AG08396 (cell line): ENCODE measurements around the gene MROH2B.
A peak's percentile ranks its signal among the peaks of the same experiment; 100 is the strongest.

ENCODE experiments used
- DNase-seq: peaks from one replicate; pipeline ENCODE4 v3.0.0; 2012; ENCODE audit warnings: low spot score, mixed read lengths

MROH2B gene

GRCh38 chr5:41071242-41071641 is at the start of gene MROH2B:
Gene MROH2B (minus strand): TSS chr5:41071342. CDS start chr5:41070852, 490 bp downstream.
- no peak for DNase-seq

GRCh38 chr5:41120600-41120999 is 49.5 kb upstream of the MROH2B start:
- DNase-seq = no peak

- DNase-seq = no peak
Measured at GRCh38 chr5:41118177-41118576, 47.0 kb upstream of the MROH2B start.

- DNase-seq = peak; percentile 59
Measured at GRCh38 chr5:41115281-41115680, 44.1 kb upstream of the MROH2B start.

- DNase-seq = peak; percentile 16
Measured at GRCh38 chr5:41112486-41113455, 41.6 kb upstream of the MROH2B start.

GRCh38 chr5:41109186-41109585 is 38.0 kb upstream of the MROH2B start:
- DNase-seq = no peak

GRCh38 chr5:41102341-41102740 is 31.2 kb upstream of the MROH2B start:
- no peak for DNase-seq

GRCh38 chr5:41097642-41098041 is 26.5 kb upstream of the MROH2B start:
- DNase-seq = no peak

GRCh38 chr5:41095324-41096101 is 24.4 kb upstream of the MROH2B start:
- no peak for DNase-seq

GRCh38 chr5:41094871-41095270 is 23.7 kb upstream of the MROH2B start:
- DNase-seq = no peak

GRCh38 chr5:41093803-41094202 is 22.7 kb upstream of the MROH2B start:
- DNase-seq = no peak

GRCh38 chr5:41087461-41087860 is 16.3 kb upstream of the MROH2B start:
- DNase-seq = peak; percentile 22

- DNase-seq = no peak
Measured at GRCh38 chr5:41083306-41083705, 12.2 kb upstream of the MROH2B start.

- peak; percentile 49 for DNase-seq
Measured at GRCh38 chr5:41071975-41072374, 833 bp upstream of the MROH2B start.

GRCh38 chr5:41067714-41068568 is 3.2 kb downstream of the MROH2B start:
- DNase-seq = no peak

- no peak for DNase-seq
Measured at GRCh38 chr5:41065691-41066335, 5.3 kb downstream of the MROH2B start.

- no peak for DNase-seq
Measured at GRCh38 chr5:41057940-41058339, 13.2 kb downstream of the MROH2B start.

- no peak for DNase-seq
Measured at GRCh38 chr5:41057231-41057630, 13.9 kb downstream of the MROH2B start.

- DNase-seq = no peak
Measured at GRCh38 chr5:41048986-41049385, 22.2 kb downstream of the MROH2B start.

GRCh38 chr5:41043109-41043747 is 27.9 kb downstream of the MROH2B start:
- no peak for DNase-seq

- DNase-seq = no peak
Measured at GRCh38 chr5:41032973-41033372, 38.2 kb downstream of the MROH2B start.
